Epithelial cell of esophagus (primary cell): ENCODE results near the gene NDST4.

Source experiments
- DNase-seq: peaks from one replicate; pipeline ENCODE4 v3.0.0; 2010; ENCODE audit warnings: low read depth
- H3K4me3 ChIP-seq: 2 replicates; pipeline ENCODE4 v1.5.1; 2011; ENCODE audit warnings: mild to moderate bottlenecking, low read length, control low read depth
- TF ChIP-seq, protein P1 (sequence below): IDR thresholded peaks from 2 replicates; pipeline ENCODE4 v1.5.1; 2011; ENCODE audit warnings: low read depth, mild to moderate bottlenecking, low read length, control low read depth, inconsistent platforms; ENCODE audit not compliant: insufficient read depth; ENCODE audit errors: missing control alignments

NDST4 gene

DNA sequence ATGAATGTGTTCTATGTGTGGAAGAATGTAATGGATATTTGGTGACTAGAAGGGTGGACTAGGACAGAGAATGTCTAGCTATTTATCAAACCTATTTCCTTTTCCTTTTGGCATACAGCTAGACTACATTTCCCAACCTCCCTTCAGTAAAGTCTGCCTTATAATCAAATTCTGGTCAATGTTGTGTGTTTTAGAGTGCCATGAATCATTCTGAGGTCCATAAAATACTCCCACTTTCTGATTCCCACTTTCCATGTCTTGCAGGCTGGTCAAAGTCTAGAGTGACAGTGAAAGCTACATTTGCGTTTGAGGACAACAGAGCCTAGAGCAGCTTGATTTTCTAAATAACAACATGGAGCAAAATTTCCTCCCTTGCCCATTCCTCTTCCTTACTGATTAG lies 297.7 kb downstream of the NDST4 start:
- TF ChIP-seq, protein P1, sequence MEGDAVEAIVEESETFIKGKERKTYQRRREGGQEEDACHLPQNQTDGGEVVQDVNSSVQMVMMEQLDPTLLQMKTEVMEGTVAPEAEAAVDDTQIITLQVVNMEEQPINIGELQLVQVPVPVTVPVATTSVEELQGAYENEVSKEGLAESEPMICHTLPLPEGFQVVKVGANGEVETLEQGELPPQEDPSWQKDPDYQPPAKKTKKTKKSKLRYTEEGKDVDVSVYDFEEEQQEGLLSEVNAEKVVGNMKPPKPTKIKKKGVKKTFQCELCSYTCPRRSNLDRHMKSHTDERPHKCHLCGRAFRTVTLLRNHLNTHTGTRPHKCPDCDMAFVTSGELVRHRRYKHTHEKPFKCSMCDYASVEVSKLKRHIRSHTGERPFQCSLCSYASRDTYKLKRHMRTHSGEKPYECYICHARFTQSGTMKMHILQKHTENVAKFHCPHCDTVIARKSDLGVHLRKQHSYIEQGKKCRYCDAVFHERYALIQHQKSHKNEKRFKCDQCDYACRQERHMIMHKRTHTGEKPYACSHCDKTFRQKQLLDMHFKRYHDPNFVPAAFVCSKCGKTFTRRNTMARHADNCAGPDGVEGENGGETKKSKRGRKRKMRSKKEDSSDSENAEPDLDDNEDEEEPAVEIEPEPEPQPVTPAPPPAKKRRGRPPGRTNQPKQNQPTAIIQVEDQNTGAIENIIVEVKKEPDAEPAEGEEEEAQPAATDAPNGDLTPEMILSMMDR = no peak
- DNase-seq = no peak
- H3K4me3 ChIP-seq = no peak overlapping the region

DNA sequence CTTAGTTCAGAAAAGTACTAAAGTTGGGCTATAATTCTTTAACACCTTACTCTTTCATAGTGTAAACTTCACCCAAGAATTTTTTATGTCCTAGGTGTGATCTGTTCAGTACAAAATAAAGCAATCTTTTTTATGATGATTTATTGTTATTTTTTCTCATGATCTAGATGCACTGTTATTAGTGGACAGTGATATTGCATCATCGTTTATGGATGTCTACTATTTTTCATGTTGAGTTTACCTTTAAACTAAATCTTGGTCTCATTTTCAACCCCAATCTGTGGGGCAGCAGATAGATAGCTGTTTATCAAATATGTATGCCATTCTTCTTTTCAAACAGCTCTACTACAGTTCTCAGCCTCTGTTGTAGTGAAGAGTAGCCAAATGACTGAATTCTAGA lies 299.5 kb downstream of the NDST4 start:
- H3K4me3 ChIP-seq = no peak overlapping the region
- no peak for DNase-seq
- TF ChIP-seq, protein P1 = no peak

DNA sequence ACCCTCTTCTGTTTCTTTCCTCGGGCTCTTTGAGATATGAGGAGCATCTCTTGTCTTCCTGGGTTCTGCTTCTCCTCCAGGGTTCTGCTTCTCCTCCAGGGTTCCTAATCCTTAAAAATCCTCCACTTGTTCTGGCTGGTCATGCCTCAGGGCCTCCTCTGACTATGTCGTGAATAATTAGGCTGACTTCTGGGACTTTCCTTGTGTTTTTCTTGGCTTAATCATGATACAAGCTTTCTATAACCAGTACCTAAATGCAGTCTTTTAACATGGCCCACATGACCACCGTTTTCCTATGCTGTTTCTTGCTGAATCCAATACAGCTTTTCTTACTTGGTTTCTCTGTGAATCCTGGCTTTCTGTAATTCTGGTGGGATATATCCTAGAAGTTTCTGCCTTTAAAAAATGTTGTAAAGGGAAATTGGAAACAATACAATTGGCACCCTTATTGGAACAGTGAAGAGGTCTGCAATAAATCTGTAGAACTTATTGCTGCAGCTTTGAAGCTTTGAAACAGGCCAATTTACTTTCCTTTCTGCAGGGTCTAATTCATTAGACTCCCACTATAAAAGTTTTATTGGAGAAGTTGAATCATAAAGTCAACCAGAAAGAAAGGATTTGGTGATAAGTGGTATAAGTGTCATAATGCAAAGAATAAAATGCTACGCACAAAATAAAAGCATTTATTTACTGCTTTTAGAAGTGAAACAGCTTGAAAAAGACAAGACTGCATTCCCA lies 301.7 kb downstream of the NDST4 start:
- peak; percentile 44 for DNase-seq
- H3K4me3 ChIP-seq = no peak overlapping the region
- TF ChIP-seq, protein P1 = no peak

DNA sequence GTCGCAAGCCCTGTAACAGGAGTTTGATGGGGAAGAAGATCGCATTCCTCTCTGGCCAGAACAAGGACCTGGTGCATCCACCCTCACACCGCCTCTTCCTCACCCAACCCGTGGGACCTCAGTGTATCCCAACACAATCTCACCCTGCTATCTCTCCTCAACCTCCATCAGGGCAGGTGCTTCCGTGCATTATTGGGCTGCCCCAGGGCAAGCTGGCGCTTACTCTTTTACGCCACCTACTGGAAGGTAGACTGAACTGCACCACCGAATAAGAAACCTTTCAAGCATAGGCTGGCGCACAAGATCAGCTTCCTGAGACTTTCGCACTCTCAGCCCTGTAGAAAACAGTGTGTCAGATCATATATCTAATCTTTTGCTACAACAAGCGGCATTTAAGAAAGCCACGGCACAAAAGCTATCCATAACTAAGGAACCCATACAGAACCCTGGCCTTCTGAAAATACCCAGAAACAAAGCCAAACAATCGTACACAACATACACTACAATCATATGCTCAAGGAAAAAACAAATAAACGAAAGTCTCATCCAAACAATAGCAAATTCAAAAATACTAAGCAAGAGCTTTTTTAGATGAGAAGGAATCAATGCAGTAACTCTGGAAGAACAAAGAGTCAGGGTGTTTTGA lies 305.5 kb downstream of the NDST4 start:
- DNase-seq = peak; percentile 56
- no peak overlapping the region for H3K4me3 ChIP-seq
- TF ChIP-seq, protein P1 = peak; percentile 94

DNA sequence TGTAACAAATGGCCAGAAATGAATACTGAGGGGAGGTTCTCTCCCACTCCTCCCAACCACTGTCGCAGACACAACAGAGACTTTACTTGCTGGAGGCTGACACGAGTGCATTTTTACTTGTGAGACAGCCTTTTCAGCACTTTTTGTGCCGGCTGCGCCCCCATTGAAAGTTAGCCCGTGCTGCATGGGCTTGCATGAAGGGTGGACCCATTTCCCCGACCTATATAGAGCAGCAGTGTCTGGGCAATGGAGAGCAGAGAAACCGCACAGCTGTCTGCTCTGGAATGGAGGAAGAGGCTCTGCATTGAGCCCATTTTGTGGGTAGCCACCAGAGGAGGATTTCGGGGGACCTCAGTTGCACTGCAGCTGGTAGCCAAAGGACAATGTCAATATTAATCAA lies 306.1 kb downstream of the NDST4 start:
- DNase-seq = no peak
- H3K4me3 ChIP-seq = no peak overlapping the region
- TF ChIP-seq, protein P1 = no peak

DNA sequence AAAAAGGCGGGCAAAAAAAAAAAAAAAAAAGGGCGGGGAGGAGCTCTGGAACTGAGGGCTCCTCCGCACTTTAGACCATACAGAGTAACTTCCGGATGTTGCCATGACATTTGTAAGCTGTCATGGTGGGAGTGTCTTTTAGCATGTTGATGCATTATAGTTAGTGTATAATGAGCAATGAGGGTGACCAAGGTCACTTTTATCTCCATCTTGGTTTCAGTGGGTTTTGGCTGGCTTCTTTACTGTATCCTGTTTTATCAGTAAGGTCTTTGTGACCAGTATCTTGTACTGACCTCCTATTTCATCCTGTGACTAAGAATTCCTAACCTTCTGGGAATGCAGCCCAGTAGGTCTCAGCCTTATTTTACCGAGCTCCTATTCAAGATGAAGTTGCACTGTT lies 321.4 kb downstream of the NDST4 start:
- TF ChIP-seq, protein P1 = no peak
- no peak overlapping the region for H3K4me3 ChIP-seq
- no peak for DNase-seq
